ENCODE data around the gene POPDC2.

Gene POPDC2

DNA sequence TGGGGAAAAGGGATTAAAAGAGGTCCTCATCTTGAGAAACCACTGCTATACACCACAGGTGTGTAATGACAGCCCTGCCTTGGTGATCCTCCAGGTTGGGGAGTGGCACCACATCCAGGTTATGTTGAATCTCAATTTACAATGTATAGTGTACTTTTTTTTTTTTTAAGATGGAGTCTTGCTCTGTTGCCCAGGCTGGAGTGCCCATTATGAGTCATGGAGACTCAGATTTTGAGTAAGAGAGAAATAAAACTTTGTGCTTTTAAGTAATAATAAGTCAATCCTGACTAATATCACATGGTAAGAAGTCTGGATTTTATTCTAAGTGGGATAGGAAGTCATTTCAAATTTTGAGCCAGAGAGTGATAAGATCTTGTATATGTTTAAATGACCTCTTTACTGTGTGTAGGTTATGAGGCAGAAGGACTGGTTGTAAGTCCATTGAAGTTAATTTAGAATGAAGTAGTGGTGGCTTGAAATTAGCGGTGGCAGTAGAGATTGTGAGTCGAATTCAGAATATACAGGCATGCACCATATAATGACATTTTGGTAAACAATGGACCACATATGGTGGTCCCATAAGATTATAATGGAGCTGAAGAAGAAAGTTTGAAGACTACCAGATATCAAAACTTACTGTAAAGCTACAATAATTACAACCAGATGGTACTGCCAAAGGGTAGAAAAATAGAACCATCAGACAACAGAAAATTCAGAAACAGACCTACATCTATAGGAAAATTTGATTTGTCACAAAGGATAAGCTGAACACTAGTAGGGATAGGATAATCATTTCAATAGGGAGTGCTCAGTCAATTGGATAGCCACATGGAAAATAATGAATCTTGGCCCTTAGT is 20.7 kb downstream of the POPDC2 start:
- DNase-seq = no peak

DNA sequence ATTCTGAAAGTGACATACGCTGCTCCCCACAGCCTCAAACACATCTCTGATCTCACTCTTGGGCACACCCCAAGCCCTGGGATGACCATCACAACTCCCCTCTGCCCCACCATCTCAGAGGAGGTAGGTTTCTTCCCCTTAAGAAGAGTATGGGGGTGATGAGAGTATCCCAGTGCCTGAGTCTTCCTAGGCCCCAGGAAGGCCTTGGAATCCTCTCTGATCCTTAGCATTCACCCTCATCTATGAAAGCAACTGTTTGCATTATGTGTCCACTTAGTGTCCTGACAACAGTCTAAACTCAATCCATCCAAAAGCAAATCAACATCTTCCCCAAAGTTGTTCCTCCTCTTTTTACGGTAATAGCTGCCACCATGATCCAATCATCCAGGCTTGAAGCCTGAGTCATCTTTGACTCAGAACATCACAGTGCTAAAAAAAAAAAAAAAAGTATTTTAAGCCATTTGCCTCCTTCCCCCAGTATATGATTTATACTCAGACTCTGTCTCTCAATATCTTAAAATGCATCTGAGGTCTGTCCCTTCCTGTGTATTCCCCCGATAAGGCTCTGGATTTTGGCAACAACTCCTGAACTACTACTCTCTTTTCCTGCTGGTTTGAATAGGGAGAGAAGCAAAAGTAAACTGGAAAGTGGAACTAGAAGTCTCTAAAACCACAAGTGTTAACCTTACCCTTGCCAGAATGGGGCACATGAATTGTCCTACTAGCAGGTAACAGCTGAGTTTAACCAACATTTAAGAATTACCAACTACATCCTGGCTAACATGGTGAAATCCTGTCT is 22.5 kb downstream of the POPDC2 start:
- no peak for DNase-seq

DNA sequence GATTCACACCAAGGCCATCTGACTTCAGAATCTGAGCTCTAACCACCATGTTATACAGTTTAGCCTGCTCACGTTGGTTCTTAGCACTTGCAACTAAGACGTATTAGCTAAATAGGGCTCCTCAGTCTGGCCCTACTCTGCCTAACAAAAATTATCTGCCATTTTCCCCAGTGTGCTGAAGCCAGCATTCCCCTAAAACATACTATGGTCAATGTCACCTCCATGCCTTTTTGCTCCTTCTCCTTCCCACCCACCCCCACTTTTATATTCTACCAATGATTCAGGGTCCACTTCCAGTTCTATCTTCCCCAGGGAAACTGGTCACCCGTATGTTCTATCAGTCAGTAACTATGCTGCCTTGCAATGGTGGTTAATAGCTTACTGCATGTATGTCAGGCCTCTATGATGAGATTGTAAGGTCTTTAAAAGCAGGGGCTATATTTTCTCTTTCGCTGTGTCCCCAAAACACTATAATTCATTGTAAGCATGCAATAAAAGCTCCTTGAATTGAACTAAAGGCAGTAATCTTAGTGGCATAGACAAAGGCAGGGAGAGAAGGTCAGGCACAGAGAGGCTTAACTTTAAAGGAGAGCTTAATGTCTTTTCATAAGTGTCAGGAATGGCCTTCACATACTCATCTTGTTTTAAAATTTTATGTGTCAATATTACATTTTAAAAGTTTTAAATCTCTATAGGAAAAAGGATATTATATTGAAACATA is 23.3 kb downstream of the POPDC2 start:
- DNase-seq = no peak

DNA sequence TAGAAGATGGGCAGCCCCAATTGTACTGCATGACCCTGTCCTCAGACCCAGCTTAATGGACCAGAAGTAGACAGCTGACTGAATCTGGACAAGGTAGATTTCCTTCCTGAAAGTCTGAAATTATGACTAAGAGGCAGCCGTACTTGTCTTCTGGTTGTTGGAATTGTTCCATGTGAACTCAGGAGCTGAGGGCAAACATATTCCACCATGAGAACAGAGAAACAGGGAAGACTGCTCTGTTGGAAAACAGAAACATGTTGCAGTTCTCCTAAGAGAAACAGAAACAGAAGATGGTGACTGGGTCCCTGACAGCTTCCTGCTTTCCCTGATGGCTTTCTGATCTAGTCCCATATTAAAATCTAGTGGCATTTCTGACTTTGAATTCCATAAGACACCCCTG is 24.1 kb downstream of the POPDC2 start:
- DNase-seq = no peak

DNA sequence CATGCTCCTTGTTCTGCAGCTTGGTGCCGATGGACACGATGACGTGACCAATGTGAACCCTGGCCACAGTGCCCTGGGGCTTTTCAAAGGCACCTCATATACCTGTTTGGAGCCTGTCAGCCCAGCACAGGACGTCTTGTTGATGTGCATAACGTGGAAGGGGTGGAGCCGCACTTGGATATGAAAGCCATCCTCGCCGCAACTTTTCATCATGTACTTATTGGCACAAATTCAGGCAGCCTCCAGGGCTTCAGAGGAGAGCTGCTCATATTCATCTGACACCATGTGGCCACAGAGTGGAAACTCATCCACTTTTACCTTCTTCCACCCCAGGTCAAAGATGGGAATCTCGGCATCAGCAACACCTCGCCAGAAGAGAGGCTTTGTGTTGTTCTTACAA is 24.7 kb downstream of the POPDC2 start:
- no peak for DNase-seq

DNA sequence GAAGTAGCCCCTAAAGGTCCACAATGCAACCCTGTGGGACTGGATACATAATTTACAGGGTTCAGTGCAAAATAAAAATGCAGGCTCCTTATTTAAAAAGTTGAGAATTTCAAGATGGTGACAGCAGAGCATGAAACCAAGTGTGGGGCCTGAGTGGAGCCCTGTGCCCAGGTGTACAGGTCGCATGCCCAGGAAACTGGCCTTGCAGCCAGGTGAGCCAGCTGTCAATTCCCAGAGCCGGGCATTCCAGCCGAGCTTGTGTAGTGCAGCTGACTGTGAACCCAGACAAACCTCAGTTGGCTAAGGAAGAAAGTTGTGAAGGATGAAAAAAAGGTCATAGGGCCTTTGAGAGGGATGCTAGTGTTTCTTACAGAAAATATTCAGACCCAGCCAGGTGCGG is 27.6 kb downstream of the POPDC2 start:
- no peak for DNase-seq

DNA sequence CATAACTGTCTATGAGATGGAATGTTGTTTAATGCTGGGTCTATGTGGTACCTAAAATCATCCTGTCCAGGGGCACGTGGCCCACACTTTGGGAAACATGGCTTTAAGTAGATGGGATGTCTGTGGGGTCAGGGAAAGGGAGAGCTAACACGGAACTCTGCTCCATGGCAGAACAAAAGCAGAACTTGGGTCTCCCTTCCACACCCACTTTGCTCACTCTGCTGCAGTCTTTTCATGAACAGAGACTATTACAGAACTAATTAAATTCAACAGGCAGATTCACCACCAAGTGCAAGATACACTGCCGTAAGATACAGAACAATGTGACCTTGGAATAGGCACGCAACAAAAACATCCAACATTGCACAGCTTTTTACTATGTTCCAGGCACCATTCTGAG is 28.2 kb downstream of the POPDC2 start:
- no peak for DNase-seq

DNA sequence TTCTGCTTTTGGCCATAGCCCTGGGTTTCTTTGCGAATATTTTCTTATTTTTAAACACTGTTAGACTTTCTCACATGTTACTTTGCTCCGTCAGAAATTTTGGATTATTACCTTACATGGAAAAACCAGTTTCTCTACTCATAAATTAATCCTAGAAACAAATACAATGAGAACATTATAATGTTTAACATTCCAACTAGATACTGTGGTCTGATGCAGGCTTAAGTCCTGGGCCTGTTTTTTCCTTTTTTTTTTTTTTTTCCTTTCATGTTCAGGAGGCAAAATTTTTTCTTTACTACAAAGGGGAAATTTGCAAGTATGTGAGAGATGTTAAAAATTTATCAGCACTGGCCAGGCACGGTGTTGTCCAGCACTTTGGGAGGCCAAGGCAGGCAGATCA is 28.9 kb downstream of the POPDC2 start:
- no peak for DNase-seq

DNA sequence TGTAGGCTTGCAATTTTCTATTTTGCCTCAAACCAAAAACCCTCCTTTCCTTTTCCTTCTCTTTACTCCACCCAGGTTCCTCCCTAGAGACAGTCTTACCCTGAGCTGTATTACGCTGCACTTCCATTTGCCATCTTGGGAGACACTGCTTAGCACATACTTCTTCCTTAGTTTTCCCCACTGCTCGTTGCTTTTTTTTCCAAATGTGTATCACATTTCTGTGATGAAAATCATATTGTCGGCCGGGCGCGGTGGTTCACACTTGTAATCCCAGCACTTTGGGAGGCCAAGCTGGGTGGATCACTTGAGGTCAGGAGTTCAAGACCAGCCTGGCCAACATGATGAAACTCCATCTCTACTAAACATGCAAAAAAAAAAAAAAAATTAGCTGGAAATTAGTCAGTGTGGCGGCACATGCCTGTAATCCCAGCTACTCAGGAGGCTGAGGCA is 29.5 kb downstream of the POPDC2 start:
- no peak for DNase-seq

DNA sequence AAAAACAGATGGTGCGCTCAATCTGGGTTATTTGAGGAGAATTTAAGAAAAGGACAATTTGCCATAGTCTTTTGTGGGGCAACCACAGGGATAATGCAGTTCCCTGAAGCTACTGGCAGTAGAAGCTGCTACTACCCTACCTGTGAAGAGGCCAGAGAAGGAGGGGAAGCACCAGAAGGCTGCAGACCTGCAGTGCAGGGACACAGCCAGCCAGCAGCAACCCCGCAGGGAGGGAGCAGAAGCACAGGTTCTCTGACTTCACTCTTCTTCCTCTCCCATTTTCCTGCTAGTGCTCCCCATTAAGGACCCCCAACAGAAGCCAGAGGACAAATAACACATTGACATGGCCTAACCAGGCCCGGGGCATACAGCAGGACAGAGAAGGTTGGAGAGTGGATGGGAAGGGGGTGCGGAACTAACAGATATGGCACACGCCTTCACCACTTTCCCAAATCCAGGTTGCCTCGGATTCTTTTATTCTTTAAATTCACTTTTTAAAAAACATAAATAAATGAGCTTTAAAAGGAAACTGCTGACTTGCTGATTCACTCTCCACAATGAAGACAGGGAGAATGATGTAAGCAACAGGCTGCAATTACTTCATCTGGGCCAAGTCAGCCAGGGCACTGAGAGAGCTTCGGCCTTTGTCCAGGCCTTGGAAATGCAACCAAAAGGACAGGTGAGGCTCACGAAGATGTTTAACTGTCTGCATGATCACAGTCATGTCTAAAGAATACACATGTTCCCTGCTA is 30.1 kb downstream of the POPDC2 start:
- no peak for DNase-seq

DNA sequence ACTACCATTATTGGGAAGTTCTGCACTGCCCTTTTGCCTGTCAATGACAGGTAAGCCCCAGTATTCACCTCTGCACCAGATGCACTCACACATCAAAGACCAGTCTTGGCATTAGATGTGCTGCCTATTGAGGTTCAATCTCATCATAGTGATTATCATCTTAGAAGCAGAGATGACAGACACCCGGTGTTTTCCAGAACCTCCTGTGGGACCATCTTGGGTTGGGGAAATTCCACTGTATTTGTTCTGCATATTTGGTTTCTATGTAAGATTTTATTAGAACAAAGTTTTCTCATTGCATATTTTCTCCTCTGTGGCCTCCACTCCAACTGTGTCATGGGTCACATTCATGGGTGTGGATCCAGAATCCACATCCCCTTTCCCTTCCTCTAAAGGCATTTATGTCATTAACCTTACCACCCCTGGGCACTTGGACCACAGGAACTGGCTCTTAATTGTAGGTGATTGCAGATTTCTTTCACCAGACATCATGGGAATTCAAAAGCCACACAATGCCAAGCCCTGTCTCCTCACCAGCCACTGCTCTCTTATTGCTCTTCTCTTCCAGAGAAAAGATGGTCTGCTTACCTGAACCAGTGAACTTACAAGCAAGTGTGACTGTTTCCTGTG is 31.5 kb downstream of the POPDC2 start:
- no peak for DNase-seq

DNA sequence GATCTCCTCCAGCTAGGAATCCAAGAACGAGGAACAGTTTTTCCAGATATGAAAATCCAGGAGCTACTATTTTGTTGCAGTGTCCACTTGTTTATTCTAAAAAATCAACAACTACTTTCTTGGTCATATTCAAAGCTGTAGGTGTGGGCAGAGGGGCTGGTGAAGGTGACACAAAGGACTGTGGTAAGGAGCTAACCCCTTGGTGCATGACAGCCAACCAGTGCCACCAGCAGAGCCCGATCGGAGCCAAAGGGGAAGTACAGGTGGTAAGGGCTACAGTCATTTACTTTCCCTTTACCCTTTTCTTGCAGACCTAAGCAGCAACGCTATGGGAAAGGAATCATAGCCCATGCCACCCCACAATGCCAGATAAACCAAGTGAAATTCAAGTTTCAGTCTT is 32.0 kb downstream of the POPDC2 start:
- DNase-seq = no peak

DNA sequence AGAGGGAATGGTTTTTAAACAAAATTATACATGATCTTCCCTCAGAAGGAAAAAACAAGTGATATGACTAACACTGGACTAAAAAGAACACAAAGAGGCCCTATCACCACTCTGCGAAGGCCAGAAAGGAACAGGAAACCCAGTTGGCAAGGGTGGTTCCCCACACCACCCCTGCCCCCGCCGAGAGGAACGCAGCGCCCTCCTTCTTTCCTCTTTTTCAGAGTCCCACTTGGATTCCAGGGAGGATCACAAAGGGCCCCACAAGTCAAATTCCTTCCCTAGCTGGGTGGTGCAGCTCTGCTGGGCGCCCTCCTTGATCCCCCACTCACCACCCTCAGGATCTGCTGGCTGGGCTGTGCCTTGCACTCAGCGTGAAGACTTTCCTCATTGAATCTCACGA is 32.9 kb downstream of the POPDC2 start:
- no peak for DNase-seq

DNA sequence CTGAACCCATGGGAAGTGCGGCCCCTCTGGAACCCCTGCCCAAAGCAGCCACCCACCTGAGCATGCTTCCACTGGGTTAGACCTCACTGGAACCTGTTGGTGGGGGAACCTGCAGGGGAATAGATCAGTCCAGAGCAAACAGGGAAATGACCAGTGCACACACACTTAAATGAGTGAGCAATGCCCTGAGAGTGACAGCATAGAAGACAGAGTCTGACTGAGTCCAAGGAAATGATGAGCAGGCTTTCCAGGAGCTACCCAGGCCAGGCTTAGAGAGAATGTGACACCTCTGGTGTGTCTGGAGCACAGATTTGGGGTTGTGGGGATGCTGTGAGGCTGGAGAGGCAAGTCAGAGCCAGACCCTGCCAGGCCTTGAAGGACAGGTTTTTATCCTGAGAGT is 34.2 kb downstream of the POPDC2 start:
- DNase-seq = no peak

DNA sequence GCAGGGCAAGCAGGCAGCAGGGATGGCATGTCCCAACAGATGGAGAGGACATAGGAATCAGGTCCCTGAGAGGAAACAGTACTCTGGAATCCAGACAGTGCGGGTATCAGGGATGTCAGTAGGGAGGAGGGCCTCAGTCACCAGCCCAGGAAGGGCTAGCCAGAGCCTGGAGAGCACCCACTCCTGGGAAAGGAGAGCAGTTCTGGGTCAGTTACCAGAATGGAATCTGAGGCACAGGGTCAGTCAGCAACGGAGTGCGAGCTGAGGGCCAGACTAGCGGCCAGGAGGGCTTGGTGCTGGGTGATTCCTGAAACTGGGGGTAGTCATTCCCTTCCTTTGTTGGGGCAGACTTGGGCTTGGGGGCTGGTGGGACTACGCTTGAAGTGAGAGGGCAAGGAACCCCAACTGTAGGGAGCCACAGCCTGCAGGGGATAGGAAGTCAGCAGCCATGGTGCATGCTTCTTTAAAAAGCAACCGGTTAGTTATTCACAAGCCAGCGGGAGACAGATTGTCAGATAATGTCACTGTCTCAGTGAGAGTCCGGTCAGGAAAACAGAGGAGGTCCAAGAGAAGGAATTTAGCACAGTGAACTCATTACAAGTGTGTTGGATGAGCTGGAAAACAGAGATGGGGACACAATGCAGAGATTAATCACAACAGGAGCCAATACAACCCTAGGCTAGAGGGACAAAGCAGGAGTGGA is 34.8 kb downstream of the POPDC2 start:
- DNase-seq = no peak

DNA sequence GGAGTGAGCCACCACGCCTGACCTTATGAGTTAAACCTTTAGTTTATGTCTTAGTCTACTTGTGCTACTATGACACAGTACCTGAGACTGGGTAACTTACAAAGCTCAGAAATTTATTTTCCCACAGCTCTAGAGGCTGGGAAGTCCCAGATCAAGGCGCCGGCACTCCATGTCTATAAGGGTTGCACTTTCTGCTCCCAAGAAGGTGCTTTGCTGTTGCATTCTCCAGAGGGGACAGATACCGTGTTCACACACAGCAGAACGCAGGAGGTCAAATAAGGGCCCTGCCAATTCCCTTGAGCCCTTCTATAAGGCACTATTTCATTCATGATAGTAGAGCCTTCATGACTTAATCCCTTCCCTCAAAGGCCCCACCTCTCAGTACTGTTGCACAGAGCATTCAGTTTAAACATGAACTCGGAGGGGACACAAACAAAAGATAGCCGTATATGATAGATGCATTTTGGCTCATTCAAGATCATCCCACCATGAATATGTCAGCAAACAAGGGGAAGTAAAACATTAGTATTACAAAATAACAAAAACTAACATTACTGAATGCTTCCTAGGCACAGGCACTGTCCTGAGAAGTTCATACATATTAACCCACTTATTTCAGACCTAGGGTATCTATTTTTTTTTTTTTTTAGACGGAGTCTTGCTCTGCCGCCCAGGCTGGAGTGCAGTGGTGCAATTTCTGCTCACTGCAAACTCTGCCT is 36.2 kb downstream of the POPDC2 start:
- DNase-seq = no peak

DNA sequence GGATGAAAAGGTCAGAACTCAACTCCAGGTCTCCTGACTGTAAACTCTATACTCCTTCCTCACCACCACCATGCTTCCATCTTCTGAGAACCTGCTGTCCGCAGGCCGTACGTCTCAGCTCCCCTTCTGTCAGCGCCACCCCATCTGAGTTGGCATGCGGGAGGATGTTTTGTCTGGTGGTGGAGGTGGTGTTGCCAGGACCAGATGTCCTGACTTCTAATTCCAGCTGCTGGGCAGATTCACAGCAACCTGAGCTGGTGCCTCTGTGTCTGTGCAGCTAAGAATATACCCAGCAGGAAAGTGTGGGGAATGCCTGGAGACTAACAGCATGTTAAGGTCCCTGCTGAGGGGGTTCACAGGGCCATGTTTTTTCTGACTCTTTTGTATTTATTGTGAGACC is 39.5 kb downstream of the POPDC2 start:
- DNase-seq = no peak

DNA sequence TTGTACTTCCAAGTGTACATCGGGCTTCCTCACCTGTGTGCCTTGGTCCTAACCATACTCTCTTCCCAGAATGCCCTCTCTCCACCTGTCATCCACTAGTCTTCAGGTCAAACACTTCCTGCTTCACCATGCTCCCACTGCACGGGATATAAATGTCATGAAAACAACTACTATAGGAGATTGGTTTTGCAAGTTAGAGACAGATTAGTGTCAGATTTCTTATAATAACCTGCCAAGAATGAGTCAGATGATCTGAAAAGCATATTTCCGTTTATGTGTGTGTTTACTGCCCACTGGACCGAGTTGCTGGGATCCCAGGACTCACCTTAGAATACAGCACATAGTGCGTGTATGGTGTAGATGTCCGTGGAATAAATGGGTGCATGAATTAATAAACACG is 41.3 kb downstream of the POPDC2 start:
- no peak for DNase-seq

DNA sequence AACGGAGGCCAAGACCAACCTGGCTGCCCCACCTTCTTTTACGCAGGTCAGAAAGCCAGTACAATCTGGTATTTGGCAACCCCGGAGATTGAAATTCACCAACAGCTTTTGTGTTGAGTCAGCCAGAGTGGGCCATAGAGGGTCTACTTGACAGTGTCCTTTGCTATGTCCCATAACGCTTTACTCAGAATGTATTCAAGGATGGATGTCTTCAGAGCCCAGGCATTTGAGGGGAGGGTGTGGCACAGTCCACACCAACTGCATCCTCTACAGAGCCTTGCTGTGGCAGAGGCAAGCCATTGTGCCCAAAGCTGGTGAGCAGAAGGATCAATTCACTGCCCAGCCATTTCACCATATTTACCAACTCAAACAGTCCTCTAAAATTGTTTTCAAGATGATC is 44.3 kb downstream of the POPDC2 start:
- DNase-seq = no peak

DNA sequence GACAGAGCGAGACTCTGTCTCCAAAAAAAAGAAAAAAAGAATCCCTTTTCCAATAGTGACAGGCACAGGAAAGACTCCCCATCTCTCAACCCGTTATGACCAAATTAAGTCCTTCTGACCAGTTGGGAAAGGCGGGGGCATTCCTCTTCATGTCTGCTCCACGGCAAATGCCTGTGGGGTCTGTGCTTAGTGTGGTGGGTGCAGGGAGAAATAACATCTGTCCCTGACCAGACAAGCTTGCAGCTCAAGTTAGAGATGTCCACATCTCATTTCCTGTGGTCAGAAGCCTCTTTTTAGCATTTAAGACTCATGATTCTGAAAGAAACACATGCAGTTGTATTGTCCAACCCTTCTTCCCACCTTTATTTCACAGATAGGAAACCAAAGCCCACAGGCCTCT is 46.5 kb downstream of the POPDC2 start:
- no peak for DNase-seq

DNA sequence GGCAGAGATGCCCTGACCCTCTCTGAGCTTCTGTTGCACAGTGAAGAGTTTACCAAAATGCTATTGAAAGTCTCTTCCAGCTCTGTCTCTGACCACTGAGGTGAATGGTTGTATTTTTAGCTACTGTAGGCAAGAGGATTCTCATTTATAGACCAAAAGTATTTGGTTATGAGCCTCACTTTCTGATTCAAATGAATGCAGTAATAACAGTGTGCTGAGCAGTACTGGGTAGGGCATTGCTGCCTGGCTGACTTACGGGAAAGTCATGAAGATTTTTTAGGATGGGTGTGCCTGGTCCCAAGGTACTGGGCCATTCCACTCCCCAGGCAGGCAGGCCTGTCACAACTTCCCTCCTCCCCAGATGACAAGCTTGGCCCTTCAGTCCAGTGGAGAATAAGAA is 47.2 kb downstream of the POPDC2 start:
- DNase-seq = no peak

All from NCI-H774 (cell line).